NK-92 treated with Interleukin-12 subunit alpha and Interleukin-12 subunit beta, amount 100 ng/mL, for 24 hours (cell line): ENCODE measurements around the gene RNF121.
"Not testable (repeated sequence)": the region's sequence is repeated elsewhere in the genome, so short reads cannot be mapped to it uniquely, and the experiment has no call there.

Experiments
- DNase-seq: peaks from one replicate; lab custom pipeline; 2025; lab: John Stamatoyannopoulos, UW

RNF121 gene

DNA sequence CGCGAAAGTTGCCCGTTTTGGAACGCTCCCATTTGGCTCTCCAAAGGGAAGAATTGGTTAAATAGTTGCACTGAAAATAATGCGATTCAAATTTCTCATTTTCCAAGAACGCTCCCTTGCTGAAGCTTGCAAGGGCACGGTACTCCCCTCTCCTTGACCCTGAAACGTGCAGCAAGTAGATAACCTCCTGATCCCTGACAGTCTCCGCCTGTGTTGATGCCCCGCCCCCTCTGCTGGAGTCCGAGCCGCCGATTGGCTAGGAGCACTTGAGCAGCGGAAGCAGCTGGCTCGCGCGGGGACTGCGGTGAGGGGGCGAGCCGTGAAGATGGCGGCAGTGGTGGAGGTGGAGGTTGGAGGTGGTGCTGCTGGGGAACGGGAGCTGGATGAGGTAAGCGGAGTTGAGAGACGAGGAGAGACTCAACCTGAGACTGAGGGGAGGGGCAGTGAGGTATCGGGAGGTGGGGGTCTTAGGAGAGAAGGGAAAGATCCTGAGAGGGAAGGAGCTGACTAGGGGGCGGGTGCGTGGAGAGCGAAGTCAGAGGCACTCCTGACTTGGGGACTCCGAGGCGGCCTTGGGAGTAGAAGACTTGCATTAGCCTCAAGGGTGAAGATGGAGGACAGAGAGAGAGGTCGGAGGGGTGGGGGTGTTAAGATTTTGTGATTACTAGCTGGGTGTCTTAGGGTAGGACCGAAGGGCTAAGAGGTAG, at the start of gene RNF121:
TSS of gene RNF121 (plus strand) at position 310 of the 707 bp plus-strand sequence. CDS start at position 326, 16 bp downstream.
- DNase-seq: peak; percentile 94

DNA sequence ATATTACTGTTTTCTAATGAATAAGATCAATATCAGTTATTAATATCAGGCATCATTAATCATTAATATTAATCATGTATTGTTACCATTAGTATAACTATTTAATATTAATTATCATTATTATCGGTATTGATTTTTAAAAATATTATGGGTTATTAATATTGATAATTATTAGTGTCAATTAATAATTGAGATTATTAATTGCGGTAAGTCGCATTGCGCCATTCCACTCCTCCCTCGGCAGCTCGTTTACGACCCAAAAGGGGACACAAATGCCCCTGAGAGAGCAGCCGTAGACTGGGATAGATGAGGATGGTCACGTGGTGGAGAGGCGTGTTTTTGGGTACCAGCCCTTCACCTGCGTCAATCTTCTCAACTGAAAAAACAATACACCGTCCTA, 43.0 kb upstream of the RNF121 start:
- not testable (repeated sequence) for DNase-seq

DNA sequence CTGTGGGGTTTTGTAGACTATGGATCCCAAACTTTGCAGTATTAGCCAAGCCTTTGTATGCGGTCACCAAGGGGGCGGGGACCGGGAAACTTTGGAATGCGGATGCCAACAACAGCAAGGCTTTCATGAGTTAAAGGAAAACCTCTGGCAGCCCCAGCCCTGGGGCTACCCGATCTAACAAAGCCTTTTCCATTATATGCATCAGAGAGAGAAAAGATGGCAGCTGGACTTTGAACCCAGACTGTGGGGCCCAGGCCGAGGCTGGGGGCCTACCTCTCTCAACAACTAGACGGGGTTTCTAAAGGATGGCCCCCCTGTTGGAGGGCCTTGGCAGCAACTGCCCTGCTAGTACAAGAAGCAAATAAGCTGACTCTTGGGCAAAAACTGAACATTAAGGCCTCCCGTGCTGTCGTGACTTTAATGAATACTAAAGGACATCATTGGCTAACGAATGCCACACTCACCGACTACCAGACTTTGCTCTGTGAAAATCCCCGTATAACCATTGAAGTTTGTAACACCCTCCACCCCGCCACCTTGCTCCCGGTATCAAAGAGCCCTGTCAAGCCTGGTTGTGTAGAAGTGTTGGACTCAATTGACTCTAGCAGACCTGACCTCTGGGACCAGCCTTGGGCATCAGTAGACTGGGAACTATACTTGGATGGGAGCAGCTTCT, 40.4 kb upstream of the RNF121 start:
- DNase-seq: not testable (repeated sequence)

DNA sequence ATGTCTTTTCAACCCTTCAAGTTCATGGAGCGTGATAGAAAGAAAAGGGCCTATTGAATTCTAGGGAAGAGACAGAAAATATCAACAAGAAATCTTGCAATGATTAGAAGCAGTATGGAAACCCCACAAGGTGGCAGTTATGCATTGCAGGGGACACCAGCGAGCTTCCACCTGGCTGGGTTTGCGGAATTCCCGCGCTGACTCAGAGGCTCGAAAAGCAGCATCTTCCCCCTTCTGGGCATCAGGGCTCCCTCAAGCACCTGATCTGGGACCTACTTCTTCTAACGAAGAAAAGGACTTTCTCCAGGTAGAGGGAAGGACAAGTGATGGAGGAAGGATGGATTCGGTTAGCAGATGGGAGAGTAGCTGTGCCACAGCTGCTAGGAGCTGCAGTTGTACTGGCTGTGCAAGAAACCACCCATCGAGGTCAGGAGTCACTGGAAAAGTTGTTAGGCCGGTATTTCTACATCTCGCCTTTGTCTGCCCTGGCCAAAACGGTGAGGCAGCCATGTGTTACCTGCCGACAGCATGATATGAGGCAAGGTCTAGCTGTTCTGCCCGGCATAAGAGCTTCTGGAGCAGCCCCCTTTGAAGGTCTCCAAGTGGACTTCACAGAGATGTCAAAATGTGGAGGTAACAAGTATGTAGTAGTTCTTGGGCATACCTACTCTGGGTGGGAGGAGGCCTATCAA, 39.5 kb upstream of the RNF121 start:
- DNase-seq: not testable (repeated sequence)

DNA sequence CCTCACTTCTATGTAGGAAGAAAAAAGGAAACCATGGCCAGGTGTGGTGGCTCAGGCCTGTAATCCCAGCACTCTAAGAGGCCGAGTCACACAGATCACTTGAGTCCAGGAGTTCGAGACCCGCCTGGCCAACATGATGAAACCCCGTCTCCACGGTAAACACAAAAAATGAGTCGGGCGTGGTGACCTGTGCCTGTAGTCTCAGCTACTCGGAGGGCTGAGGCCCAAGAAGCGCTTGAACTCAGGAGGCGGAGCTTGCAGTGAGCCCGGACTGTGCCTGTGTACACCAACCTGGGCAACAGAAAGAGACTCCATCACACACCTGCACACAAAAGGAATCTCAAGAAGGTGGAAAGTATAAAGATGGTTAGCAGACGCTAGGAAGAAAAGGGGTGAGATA, 32.9 kb upstream of the RNF121 start:
- no peak for DNase-seq

DNA sequence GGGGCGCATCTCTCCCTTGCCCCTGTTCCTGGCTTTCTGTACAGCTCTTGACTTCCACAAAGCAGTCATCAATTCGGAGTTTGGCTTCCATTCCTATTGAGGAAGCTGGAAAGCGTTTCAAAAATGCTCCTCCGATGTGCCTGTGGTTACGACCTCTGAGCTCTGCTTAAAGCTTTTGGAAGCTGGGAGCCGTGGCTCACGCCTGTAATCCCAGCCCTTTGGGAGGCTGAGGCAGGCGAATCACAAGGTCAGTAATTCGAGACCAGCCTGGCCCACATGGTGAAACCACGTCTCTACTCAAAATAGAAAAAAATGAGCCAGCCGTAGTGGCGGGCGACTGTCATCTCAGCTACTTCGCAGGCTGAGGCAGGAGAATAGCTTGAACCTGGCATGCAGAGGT, 27.7 kb upstream of the RNF121 start:
- DNase-seq: not testable (repeated sequence)

DNA sequence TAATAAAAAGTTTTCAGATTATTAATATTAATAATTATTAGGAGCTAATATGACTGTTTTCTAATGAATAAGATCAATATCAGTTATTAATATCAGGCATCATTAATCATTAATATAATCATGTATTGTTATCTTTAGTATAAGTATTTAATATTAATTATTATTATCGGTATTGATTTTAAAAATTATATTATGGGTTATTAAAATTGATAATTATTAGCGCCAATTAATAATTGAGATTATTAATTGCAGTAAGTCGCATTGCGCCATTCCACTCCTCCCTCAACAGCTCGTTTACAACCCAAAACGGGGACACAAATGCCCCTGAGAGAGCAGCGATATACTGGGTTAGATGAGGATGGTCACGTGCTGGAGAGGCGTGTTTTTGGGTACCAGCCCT, 20.6 kb upstream of the RNF121 start:
- no peak for DNase-seq

DNA sequence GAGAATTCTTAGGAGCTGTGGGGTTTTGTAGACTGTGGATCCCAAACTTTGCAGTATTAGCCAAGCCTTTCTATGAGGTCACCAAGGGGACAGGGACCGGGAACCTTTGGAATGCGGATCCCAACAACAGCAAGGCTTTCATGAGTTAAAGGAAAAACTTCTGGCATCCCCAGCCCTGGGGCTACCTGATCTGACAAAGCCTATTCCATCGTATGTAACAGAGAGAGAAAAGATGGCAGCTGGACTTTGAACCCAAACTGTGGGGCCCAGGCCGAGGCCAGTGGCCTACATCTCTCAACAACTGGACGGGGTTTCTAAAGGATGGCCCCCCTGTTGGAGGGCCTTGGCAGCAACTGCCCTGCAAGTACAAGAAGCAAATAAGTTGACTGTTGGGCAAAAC, 18.1 kb upstream of the RNF121 start:
- DNase-seq: not testable (repeated sequence)

DNA sequence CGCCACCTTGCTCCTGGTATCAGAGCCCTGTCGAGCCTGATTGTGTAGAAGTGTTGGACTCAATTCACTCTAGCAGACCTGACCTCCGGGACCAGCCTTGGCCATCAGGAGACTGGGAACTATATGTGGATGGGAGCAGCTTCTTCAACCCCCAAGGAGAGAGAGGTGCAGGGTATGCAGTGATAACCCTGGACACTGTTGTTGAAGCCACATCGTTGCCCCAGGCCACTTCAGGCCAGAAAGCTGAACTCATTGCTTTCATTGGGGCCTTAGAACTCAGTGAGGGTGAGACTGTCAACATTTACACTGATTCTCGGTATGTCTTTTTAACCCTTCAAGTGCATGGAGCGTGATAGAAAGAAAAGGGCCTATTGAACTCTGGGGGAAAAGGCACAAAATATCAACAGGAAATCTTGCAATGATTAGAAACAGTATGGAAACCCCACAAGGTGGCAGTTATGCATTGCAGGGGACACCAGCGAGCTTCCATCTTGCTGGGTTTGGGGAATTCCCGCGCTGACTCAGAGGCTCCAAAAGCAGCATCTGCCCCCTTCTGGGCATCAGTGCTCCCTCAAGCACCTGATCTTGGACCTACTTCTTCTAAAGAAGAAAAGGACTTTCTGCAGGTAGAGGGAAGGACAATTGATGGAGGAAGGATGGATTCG, 17.4 kb upstream of the RNF121 start:
- peak; percentile 49 for DNase-seq

DNA sequence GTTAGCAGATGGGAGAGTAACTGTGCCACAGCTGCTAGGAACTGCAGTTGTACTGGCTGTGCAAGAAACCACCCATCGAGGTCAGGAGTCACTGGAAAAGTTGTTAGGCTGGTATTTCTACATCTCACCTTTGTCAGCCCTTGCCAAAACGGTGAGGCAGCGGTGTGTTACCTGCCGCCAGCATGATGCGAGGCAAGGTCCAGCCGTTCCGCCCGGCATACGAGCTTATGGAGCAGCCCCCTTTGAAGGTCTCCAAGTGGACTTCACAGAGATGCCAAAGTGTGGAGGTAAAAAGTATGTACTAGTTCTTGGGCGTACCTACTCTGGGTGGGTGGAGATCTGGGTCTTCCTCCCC, 16.9 kb upstream of the RNF121 start:
- DNase-seq: not testable (repeated sequence)

DNA sequence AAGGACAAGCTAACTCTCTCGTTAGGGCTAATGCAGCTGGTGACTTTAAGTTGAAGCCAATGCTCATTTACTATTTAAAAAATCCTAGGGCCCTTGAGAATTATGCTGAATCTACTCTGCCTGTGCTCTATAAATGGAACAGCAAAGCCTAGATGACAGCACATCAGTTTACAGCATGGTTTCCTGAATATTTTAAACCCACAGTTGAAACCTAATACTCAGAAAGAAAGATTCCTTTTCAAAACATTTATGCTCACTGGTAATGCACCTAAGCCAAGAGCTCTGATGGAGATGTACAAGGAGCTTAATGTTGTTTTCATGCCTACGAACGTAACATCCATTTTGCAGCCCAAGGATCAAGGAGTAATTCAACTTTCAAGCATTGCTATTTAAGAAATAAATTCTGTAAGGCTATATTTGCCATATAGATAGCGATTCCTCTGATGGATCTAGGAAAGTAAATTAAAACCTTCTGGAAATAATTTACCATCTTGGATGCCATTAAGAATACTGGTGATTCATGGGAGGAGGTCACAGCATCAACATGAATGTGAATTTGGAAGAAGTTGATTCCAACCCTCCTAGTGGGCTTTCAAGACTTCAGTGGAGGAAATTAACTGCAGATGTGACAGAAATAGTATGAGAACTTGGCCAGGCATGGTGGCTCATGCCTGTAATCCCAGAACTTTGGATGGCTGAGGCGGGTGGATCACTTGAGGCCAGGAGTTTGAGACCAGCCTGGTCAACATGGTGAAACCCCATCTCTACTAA, 14.9 kb upstream of the RNF121 start:
- DNase-seq: no peak

DNA sequence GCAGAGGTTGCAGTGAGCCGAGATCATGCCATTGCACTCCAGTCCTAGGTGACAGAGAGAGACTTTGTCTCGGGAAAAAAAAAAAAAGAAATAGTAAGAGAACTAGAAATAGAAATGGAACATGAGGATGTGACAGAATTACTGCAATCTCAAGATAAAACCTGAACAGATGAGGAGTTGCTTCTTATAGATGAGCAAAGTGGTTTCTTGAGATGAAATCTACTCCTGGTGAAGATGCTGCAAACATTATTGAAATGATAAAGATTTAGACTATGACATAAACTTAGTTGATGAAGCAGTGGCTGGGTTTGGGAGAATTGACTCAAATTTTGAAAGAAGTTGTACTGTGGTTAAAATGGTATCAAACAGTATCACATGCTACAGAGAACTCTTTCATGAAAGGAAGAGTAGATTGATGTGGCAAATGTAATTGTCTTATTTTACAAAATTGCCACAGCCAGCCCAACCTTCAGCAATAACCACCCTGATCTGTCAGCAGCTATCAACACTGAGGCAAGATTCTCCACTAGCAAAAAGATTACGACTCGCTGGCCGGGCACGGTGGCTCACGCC, 14.1 kb upstream of the RNF121 start:
- no peak for DNase-seq

DNA sequence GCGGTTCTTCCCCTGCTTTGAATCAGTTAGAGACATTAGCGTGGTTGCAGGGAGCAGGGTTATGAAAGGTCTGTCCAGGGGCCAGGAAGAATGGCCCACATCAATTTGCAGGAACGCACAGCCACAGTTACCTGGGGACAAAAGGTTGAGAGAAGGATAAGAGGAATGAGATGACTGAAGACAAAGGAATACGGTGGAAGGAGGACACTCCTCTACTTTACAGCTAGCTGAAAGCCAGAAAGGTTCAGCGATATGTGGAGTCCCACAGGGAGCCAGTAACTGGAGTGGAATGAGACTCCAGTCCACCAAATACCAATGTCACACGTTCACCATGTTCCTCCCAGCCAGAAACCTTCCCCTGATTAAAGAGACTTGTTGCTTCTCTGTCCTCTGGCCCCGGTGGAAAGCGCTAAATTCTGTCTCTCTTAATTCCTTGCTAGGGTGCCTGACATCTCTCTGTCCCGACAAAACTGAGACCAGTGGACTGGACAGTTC, 11.2 kb upstream of the RNF121 start:
- DNase-seq: no peak

DNA sequence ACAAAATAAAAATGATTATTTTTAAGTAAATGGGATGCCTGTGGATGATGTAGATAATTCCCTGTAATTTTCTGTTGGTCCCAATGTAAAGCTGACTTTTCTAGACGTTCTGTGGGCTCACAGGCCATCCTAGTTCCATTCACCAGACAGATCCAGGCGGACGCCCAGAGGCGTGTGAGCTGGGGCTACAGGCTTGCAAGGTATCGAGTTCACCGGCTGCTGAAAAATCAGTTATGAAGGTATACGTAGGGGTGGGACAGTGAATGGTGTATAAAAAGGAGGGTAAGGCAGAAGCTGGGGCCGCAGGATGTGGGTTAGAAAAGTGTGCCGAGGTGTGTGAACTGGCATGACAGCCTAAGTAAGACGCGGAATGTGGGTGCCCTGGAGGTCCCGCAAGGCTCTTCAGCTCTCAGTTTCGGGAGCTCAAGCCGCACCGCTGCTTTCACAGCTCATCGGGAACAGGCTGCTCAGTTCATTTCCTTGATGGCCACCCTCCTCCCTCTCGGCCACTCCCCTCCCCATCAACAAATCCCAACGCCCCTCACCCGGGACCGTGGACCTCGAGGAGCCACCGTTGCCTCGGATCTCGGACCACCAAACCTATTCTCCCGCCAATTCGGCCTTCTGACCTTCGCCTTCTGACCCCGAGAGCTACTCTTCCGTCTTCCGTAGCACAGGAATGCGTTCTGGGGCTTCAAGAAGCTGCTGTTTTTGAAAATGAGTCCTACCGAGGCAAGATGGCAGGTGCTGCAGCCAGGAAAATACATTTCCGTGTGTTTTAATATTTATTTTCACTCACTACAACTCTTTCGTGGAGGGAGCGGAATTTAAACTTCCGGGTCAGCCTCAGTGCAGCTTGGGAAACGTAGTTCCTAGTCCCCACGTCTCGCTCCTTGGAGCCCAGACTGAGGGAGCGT, 768 bp upstream of the RNF121 start, which contains the start of gene XNDC1N:
TSS of gene XNDC1N (minus strand) at position 775 of the 917 bp plus-strand sequence. CDS start 5,241 bp downstream, outside the sequence.
- peak; percentile 77 for DNase-seq

DNA sequence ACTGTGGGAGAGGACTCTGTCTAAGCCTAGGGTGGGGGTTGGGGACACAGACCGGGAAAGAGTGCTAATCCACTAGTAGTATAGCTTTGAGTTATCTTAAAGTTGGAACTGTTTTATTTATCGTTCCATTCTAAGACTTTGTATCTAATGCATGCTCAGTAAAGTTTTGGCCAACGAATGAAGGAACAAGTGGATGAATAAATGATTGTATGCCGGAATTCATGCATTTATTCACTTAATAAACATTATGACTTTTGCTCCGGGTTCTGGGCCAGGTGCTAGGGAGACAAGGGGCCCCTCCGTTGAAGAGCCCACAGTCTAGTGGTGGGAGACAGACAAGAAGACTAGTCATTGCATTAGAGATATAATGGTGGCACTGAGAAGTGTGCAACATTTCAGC, 645 bp downstream of the RNF121 start:
- peak; percentile 2 for DNase-seq

DNA sequence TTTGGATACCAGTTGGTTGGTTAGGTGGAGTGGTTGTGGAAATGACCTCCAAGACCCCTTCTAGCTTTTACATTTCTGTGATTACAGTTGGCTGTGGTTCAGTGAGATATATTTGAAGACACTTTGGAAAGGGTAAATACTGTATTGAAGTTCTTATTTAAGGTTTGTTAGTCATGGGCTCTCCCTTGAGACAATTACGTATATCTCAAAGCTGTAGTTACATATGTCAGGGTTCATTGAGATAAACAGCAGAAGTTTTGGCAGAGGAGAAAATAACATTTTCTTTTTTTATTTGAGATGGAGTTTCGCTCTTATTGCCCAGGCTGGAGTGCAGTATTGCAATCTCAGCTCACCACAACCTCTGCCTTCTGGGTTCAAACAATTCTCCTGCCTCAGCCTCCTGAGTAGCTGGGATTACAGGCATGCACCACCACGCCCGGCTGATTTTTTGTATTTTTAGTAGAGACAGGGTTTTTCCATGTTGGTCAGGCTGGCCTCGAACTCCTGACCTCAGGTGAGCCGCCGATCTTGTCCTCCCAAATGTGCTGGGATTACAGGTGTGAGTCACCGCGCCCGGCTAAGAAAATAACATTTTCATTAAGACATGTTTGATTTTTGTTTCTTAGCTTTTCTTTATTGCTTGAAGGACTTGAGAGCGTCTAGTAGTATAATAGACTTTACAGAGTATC, 1.9 kb downstream of the RNF121 start:
- DNase-seq: no peak

DNA sequence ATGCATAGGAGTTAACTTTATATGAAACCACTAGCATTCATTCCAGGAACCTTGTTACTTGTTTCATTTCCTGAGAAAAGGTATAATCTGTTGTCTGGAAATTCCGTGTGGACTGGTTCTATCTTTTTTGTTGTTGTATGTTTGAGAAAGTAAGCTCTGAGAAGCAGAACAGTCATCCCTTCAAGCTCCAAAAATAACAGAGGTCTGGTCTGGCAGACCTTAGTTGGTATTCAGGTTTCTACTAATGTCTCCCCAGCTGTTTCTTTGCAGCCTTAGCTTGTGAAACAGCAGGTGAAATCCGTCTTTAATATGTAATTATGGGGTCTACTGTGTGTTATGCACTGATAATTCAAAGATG, 2.4 kb downstream of the RNF121 start:
- no peak for DNase-seq

DNA sequence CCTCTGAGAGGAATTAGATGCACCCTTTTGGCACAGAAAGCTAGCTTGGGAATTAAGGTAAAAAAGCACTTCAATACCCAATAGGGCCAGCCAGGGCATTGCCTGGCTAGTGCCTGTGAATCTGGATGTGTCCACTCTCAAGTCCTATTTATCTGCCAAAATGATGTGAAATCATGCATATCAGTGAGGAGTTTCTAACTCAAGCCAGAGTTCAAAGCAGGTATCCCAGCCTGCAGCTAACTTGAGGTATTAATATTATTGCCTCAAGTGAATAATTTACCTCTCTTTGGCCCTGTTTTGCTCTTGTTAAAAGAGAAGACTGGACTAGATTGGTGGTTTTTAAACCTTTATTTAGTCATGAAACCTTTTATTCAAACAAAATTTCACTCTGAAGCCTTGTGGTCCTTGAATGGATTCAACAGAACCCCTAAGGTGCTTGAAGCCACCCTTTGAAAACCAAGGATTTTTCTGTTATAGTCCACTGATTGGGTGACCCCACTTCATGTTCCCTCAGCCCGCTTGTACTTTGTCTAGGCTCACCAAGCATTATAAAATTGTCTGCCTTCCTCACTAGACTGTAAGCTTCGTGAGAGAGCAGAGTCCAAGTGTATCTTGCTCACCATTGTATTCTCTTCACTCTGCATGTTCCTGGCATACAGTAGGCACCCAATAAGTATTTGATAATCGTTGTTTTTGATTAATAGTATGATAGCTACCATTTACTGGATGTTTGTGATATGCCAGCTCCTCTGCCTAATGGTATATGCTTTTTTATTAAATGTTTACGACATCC, 4.5 kb downstream of the RNF121 start:
- DNase-seq: no peak

DNA sequence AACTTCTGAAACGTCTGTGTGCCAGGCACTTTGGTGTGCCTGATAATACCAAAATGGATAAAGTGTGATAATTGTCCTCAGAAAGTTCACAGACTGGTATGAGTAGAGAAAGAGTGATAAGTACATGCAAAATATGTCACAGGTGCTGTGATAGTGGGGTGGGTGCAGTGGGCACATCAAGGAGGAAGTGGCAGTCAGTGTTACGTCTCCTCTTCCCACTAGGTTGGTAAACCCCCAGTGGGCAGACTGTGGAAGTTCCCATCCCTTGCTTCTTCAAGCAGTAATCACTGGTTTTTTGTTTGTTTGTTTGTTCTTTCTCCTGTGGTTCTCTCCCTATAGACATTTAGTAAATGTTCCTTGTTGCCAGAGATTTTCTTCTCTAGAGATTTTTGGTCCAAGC, 5.4 kb downstream of the RNF121 start:
- no peak for DNase-seq
